OCI-LY1 (cell line): ENCODE results near the gene CACNA1E.

Experiments
- H2AFZ ChIP-seq: fragments of 200-600 bp; sonication (generic), shearing (Covaris generic); 2 replicates; pipeline ENCODE4 v1.6.0; 2014; ENCODE audit warnings: antibody characterized with exemption, mild to moderate bottlenecking, low read length
- H3F3A ChIP-seq: fragments of 200-600 bp; sonication (generic), shearing (Covaris generic); 2 replicates; pipeline ENCODE4 v1.6.0; 2014; ENCODE audit warnings: mild to moderate bottlenecking, antibody characterized with exemption, low read length, moderate library complexity; ENCODE audit not compliant: insufficient read depth
- H3K27ac ChIP-seq: fragments of 200-600 bp; sonication (generic); 2 replicates; pipeline ENCODE4 v1.5.1; 2014; ENCODE audit warnings: low read length, mixed run types, mild to moderate bottlenecking, low read depth; ENCODE audit not compliant: poor library complexity, severe bottlenecking
- H3K27me3 ChIP-seq: fragments of 200-600 bp; sonication (generic); 2 replicates; pipeline ENCODE4 v1.6.0; 2014; ENCODE audit warnings: antibody characterized with exemption, mild to moderate bottlenecking, low read length, moderate library complexity; ENCODE audit not compliant: insufficient read depth
- H3K36me3 ChIP-seq: fragments of 200-600 bp; sonication (generic); 2 replicates; pipeline ENCODE4 v1.6.1; 2014; ENCODE audit warnings: mild to moderate bottlenecking, antibody characterized with exemption, low read length, moderate library complexity, mixed read lengths; ENCODE audit not compliant: insufficient read depth
- H3K4me1 ChIP-seq: fragments of 200-600 bp; sonication (generic); 2 replicates; pipeline ENCODE4 v1.5.1; 2014; ENCODE audit warnings: mild to moderate bottlenecking, low read length, moderate library complexity; ENCODE audit not compliant: insufficient read depth, severe bottlenecking
- H3K4me2 ChIP-seq: fragments of 200-600 bp; sonication (generic), shearing (Covaris generic); 2 replicates; pipeline ENCODE4 v1.6.1; 2014; ENCODE audit warnings: low read length
- H3K4me3 ChIP-seq: fragments of 200-600 bp; sonication (generic); 2 replicates; pipeline ENCODE4 v1.5.1; 2014; ENCODE audit warnings: low read length, low read depth, mild to moderate bottlenecking, mixed read lengths; ENCODE audit not compliant: poor library complexity, severe bottlenecking
- H3K79me2 ChIP-seq: fragments of 200-600 bp; shearing (Covaris generic); 2 replicates; pipeline ENCODE4 v1.6.1; 2016; ENCODE audit warnings: mixed run types, low read length, mixed read lengths; ENCODE audit not compliant: insufficient read depth
- H3K9ac ChIP-seq: fragments of 200-600 bp; sonication (generic), shearing (Covaris generic); 2 replicates; pipeline ENCODE4 v1.6.1; 2014; ENCODE audit warnings: mild to moderate bottlenecking, low read length, mixed read lengths
- H3K9me2 ChIP-seq: fragments of 200-600 bp; sonication (generic), shearing (Covaris generic); 2 replicates; pipeline ENCODE4 v1.6.1; 2014; ENCODE audit warnings: low read depth, mild to moderate bottlenecking, low read length, mixed read lengths
- H3K9me3 ChIP-seq: fragments of 200-600 bp; shearing (Covaris generic); 2 replicates; pipeline ENCODE4 v1.6.1; 2014; ENCODE audit warnings: low read length, mixed read lengths
- H4K20me1 ChIP-seq: fragments of 200-600 bp; sonication (generic), shearing (Covaris generic); 2 replicates; pipeline ENCODE4 v1.6.0; 2016; ENCODE audit warnings: mild to moderate bottlenecking, low read length; ENCODE audit not compliant: insufficient read depth
- EZH2 ChIP-seq: fragments of 200-600 bp; sonication (generic), shearing (Covaris generic); IDR thresholded peaks from 2 replicates; pipeline ENCODE4 v1.8.0; 2017; ENCODE audit warnings: borderline replicate concordance, mixed run types, mild to moderate bottlenecking, antibody characterized with exemption, low read length, moderate library complexity, mixed read lengths
- TF ChIP-seq, protein P1 (sequence below): fragments of 200-600 bp; sonication (generic), shearing (Covaris generic); IDR thresholded peaks from 2 replicates; pipeline ENCODE4 v1.5.1; 2017; ENCODE audit warnings: mild to moderate bottlenecking, antibody characterized with exemption, low read length, moderate library complexity, mixed read lengths

CACNA1E gene

DNA sequence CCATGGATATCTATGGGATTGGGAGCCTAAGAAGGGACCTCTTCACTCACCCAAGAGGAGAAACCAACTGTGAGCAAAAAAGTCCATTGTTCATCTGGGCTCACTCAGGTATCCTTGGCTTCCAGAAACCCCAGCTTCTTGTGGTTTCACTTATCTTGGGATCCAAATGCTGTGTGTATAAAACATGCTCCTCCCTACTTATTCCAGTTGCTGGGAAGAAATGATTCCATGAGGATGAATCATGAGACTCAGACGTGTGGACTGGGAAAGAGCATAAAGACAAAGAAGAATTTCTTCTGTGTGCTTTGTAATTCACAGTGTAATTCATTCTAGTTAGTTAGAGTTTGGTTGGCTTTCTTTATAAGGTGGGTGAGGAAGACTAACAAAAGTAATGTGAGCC lies 294.5 kb downstream of the CACNA1E start:
- no peaks in the 10 kb centered on the region for H4K20me1 ChIP-seq
- no peak overlapping the region for H2AFZ ChIP-seq
- no peak overlapping the region for H3K4me3 ChIP-seq
- no peaks in the 10 kb centered on the region for H3K4me1 ChIP-seq
- H3K36me3 ChIP-seq = no peaks in the 10 kb centered on the region
- no peak overlapping the region for H3K4me2 ChIP-seq
- H3K9ac ChIP-seq = no peak overlapping the region
- no peak overlapping the region for H3K27ac ChIP-seq
- TF ChIP-seq EZH2 = no peak
- TF ChIP-seq, protein P1, sequence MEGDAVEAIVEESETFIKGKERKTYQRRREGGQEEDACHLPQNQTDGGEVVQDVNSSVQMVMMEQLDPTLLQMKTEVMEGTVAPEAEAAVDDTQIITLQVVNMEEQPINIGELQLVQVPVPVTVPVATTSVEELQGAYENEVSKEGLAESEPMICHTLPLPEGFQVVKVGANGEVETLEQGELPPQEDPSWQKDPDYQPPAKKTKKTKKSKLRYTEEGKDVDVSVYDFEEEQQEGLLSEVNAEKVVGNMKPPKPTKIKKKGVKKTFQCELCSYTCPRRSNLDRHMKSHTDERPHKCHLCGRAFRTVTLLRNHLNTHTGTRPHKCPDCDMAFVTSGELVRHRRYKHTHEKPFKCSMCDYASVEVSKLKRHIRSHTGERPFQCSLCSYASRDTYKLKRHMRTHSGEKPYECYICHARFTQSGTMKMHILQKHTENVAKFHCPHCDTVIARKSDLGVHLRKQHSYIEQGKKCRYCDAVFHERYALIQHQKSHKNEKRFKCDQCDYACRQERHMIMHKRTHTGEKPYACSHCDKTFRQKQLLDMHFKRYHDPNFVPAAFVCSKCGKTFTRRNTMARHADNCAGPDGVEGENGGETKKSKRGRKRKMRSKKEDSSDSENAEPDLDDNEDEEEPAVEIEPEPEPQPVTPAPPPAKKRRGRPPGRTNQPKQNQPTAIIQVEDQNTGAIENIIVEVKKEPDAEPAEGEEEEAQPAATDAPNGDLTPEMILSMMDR = no peak
- H3K79me2 ChIP-seq = no peaks in the 10 kb centered on the region
- no peaks in the 10 kb centered on the region for H3K27me3 ChIP-seq
- no peaks in the 10 kb centered on the region for H3K9me2 ChIP-seq
- no peaks in the 10 kb centered on the region for H3K9me3 ChIP-seq
- no peaks in the 10 kb centered on the region for H3F3A ChIP-seq

DNA sequence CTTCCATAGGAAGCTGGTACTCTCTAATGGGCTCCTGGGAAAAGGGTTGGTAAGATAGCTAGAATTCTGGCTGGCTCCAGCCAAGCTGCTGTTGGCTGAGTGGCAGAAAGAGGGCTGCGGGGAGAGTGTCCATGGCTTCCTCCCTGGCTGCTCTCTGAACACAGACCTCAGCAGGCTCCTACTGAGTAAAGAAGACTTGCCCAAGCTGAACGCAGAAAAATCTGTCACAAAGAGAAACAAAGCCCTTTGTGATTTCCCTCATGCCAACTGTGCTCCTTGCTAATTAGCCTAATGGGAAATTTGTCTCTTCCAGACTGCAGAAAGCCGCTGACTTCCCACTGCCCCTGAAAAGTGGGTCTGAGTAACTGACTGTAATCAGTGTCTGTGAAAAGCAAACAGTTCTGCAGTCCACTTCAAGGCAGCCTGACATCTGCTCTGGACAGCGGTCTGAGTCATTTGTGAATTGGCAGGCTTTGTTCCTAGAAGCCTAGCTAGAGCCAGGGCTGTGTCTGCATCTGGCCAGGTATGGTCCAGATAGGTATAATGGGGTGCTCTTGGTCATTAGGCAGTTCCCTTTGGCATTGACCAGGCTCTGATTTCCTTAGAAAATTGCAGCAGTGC lies 295.4 kb downstream of the CACNA1E start:
- Histone ChIP-seq H3K9ac (no peak overlapping the region), H3K36me3 (no peaks in the 10 kb centered on the region), H3K4me3 (no peak overlapping the region), H3K9me2 (no peaks in the 10 kb centered on the region), H3K9me3 (no peaks in the 10 kb centered on the region), H3K4me2 (no peak overlapping the region), H4K20me1 (no peaks in the 10 kb centered on the region), H2AFZ (no peak overlapping the region), H3K4me1 (no peaks in the 10 kb centered on the region), H3F3A (no peaks in the 10 kb centered on the region), H3K27ac (no peak overlapping the region), H3K79me2 (no peaks in the 10 kb centered on the region), H3K27me3 (no peaks in the 10 kb centered on the region)
- no peak for TF ChIP-seq EZH2
- TF ChIP-seq, protein P1 = no peak

DNA sequence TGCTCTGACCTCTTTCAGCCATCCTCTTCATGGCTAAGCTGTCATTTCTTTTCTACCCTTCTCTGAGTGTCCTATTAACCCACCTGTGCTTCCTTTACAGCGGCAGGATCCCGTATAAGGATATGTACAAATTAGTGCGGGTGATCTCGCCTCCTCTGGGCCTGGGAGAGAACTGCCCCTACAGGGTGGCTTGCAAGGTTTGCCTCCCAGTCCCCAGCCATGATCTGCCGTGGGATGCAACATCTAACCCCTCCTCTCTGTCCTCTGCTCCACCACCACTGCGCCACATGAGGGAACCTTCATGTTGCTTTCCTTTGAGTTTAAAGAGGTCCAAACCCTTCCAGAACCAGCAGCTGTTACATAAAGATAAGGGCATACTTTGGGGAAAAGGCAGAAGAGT lies 296.0 kb downstream of the CACNA1E start:
- Histone ChIP-seq H4K20me1 (no peaks in the 10 kb centered on the region), H3K9me3 (no peaks in the 10 kb centered on the region), H3K9me2 (no peaks in the 10 kb centered on the region), H3K4me2 (no peak overlapping the region), H3F3A (no peaks in the 10 kb centered on the region), H3K4me1 (no peaks in the 10 kb centered on the region), H3K27ac (no peak overlapping the region), H3K4me3 (no peak overlapping the region), H3K9ac (no peak overlapping the region), H3K79me2 (no peaks in the 10 kb centered on the region), H3K27me3 (no peaks in the 10 kb centered on the region), H2AFZ (no peak overlapping the region), H3K36me3 (no peaks in the 10 kb centered on the region)
- TF ChIP-seq, protein P1 = no peak
- no peak for TF ChIP-seq EZH2
